GM13977 (cell line): ENCODE measurements around the gene CCDC85A.

Source experiments
- DNase-seq: peaks from one replicate; pipeline ENCODE4 v3.0.0; 2012; ENCODE audit warnings: low spot score
- in situ Hi-C: fragments of 300-500 bp; cut with MboI; formaldehyde crosslinking; loops from one replicate; pipeline ENCODE4 v1.12.0; 2022; ENCODE audit warnings: low sequenced_read_pairs, low pct_unique_long_range_greater_than_20kb, mixed read lengths, inconsistent platforms; ENCODE audit not compliant: unreplicated experiment
- TF ChIP-seq, protein P1 (sequence below): IDR thresholded peaks from 2 replicates; pipeline ENCODE4 v1.5.1; 2012; ENCODE audit warnings: mild to moderate bottlenecking, control low read depth; ENCODE audit not compliant: insufficient read depth; ENCODE audit errors: extremely low read depth, missing control alignments

CCDC85A gene

GRCh38 chr2:56286936-56287335 lies 103.1 kb downstream of the CCDC85A start:
- in situ Hi-C loops, result no loop called here
- TF ChIP-seq, protein P1, sequence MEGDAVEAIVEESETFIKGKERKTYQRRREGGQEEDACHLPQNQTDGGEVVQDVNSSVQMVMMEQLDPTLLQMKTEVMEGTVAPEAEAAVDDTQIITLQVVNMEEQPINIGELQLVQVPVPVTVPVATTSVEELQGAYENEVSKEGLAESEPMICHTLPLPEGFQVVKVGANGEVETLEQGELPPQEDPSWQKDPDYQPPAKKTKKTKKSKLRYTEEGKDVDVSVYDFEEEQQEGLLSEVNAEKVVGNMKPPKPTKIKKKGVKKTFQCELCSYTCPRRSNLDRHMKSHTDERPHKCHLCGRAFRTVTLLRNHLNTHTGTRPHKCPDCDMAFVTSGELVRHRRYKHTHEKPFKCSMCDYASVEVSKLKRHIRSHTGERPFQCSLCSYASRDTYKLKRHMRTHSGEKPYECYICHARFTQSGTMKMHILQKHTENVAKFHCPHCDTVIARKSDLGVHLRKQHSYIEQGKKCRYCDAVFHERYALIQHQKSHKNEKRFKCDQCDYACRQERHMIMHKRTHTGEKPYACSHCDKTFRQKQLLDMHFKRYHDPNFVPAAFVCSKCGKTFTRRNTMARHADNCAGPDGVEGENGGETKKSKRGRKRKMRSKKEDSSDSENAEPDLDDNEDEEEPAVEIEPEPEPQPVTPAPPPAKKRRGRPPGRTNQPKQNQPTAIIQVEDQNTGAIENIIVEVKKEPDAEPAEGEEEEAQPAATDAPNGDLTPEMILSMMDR, result no peak
- DNase-seq, result no peak

GRCh38 chr2:56287508-56287907 lies 103.7 kb downstream of the CCDC85A start:
- TF ChIP-seq, protein P1, result no peak
- DNase-seq, result no peak
- in situ Hi-C loops, result no loop called here

GRCh38 chr2:56287974-56288373 lies 104.2 kb downstream of the CCDC85A start:
- no peak for DNase-seq
- in situ Hi-C loops, result no loop called here
- TF ChIP-seq, protein P1, result no peak

GRCh38 chr2:56288838-56289580 lies 105.2 kb downstream of the CCDC85A start:
- TF ChIP-seq, protein P1, result no peak
- no peak for DNase-seq
- in situ Hi-C loops, result no loop called here

DNA sequence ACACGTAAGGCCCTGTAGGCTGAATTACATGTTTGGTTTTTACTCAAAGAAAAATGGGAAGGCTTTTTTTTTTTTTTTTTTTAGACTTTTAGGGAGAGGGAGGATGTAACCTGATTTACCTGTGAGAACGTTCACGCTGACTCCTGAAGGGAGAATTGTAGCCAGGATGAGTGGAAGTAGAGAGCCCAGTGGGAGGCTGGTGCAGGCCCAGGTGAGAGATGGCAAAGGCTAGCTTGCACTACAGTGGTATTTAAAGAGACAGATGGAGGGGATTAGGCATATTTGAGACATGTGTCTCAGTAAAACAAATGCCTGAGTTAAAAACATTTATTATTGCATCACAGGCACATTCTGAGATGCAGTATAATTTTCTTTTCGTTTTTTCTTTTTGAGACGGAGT lies 107.9 kb downstream of the CCDC85A start:
- TF ChIP-seq, protein P1, result no peak
- DNase-seq, result no peak
- in situ Hi-C loops, result no loop called here

DNA sequence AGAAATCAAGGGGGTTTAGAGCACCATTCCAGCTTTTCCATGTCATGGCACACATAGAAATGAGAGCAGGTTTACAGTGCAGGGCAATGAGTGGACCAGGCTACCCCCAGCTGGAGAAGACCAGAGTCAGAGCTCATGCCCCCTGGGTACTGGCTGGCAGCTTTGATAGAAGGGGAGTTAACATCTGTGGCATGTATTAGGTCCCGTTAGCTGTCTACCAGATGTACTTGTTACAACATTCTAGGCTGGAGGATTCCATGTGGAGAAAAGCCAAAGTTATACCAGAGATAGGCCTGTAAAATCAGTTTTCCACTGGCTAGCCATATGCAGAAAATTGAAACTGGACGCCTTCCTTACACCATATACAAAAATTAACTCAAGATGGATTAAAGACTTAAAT lies 109.2 kb downstream of the CCDC85A start:
- no peak for DNase-seq
- in situ Hi-C loops, result no loop called here
- TF ChIP-seq, protein P1, result no peak
